Glomerular endothelial cell (primary cell): ENCODE measurements around the gene WDR45B. TPM values are rescaled to one million over a fixed set of nuclear protein-coding genes. Genes with fewer than 3 reads are reported as not detected.
A peak's percentile ranks its signal among the peaks of the same experiment; 100 is the strongest.
"Not testable (repeated sequence)": the region's sequence is repeated elsewhere in the genome, so short reads cannot be mapped to it uniquely, and the experiment has no call there.

ENCODE experiments used
- DNase-seq: peaks from one replicate; pipeline ENCODE4 v3.0.0-alpha.2; 2011; ENCODE audit warnings: low read depth, low spot score; ENCODE audit errors: extremely low read depth
- total RNA-seq: library from RNA; depleted of rRNA; stranded (reverse); fragments of >200 nt; gene quantifications from 2 replicates; pipeline ENCODE4 v1.2.3, GENCODE V29; 2015

WDR45B gene
- total RNA-seq, 1 donor from 2014 or later: 94.4 TPM

DNA sequence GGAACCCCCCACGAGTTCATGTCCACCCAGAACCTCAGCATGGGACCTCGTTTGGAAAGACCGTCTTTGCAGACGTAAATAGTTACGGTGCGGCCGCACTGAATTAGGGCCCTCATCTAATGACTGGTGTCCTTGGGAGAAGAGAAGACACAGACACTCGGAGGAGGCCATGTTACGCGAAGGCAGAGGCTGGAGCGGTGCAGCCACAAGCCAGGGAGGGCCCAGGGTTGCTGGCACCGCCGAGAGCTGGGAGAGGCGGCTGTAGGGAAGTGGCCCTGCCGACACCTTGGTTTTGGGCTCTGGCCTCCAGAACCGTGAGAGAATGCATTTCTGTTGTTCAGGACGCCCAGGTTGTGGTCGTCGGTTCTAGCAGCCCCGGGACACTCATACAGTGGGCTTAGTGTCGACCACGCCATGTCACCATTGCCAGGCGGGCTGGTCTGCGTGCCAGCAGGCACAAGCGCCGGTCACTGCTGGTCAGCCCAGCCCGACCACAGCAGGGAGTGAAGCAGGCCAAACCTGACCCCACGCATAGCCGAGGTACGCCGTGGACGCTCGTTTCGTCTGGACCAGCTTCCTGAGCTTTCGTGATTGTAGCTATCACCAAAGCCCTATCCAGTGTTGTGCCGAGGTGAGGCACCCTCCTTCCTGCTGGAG is 10.7 kb upstream of the WDR45B start:
- DNase-seq: no peak

- no peak for DNase-seq
These were observed 10.1 kb upstream of the WDR45B start for GRCh38 chr17:82658331-82658730.

DNA sequence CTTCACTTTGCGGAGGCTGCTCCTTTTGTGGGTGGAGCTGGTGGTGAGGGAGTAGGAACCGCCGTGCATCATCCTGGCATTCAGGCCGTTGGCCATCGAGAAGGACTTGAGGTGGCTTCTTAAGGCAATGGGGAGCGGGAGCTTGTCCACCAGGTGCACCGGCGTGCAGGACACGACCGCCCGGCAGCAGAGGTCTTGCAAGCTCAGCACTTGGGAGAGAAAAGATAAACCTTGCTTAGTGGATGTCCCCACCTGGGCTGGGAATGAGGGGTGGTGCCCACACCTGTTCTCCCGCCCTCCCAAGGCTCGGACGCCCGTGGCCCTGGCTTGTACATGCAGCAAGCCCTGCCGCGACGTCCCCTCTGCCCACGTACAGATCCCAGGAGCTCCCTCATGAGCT is 9.7 kb upstream of the WDR45B start:
- no peak for DNase-seq

DNA sequence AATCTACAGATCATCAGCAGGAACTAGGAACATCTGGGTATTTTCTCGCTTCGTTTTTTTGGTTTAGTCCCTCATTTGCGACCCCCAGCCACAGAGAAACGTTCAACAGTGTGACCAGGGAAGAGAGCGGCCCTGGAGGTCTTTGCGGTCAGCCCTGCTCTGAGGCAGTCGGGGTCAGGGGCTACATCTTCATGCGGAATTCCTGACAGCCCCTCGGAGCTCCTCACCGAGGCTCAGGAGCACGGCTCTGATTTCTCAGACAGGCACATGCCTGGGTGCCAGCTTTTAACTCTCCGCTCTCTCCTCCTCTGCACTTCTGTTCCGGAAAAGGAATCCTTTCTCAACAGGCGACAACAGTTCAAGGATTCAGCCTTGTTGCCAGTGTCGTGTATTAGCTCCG is 8.0 kb upstream of the WDR45B start:
- DNase-seq: no peak

DNA sequence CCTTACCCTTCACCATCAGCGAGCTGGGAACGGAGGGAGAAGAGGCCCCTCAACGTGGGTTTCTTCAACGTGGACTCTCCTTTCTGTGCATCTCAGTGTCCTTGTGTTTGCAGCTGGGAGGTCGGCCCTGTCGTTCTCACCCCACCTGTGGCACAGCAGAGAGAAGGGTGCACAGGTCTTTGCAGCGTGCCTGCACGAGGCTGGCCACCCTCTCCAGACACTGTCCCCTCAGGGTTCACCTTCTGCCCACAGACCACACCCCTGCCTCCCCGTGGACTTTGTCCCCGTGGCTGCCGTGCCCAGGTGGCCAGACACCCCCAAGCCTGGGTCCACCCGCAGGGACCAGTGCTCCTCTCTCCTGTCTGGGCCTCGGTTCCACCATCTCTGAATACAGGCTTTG is 7.3 kb upstream of the WDR45B start:
- DNase-seq: no peak

- DNase-seq: peak; percentile 57
These were observed 6.8 kb upstream of the WDR45B start for GRCh38 chr17:82655038-82655479.

DNA sequence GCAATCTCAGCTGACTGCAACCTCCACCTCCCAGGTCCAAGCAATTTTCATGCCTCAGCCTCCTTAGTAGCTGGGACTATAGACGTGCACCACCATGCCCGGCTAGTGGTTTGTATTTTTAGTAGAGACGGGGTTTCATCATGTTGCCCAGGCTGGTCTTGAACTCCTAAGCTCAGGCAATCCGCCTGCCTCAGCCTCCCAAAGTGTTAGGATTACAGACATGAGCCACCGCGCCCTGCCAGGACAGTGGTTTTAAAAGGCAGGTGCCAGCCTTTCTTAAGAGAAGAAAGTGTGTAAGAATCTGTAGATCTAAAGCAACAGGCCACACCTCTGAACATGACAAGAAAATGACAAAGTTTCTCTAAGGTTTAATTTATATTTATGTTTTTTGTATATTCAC is 6.4 kb upstream of the WDR45B start:
- not testable (repeated sequence) for DNase-seq

DNA sequence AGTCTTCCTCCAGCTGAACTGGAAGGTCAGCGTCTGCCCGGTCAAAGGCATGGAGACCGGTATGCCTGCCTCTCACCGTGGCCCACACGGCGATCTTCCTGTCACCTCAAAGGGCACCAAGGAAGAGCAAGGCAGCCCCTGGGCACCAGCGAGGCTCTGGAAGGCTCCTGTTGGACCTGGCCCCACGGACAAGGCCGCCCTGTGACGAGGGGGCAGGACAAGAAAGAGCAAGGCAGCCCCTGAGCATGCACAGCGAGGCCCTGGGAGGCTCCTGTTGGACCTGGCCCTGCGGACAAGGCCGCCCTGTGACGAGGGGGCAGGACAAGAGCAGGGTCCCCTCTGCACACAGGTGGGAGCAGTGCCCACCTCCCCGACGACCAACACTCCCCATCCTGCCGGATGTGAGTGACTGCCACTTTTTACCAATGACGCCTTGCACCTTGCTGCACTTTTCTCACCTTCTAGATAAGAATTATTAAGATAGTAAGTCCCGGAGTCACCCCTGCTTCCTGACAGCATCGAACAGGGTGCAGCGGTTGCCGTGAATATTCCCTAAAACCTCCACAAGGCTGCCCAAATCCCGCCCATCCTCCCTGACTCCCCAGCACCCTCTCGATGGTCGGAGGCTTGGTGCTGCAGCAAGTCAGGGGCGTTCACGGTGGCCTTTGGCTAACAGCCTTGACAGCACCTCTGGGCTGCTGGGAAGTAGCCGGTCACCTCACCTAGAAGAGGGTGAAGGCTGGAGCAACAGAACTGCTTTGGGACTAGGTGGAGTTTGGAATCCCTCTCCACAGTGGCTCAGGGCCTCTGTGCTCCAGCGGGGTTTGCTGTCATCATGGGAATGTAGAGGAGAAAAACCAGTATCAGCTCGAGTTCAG is 5.6 kb upstream of the WDR45B start:
- no peak for DNase-seq

DNA sequence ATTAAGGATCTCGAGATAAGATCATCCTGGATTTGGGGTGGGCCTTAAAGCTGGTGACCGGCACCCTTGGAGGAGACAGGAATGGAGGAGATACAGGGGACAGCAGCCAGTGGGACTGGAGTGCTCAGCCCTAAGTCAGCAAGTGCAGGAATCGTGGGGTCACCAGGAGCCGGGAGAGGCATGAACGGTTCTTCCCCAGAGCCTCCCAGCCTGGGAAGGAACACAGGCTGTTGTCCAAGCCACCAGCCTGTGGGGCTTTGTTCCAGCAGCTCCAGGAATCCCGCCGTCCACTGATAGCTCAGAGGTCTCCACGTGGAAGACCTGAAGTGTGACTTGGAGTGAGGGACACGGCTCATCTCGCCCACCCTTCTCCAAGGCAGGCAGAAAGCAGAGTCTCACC is 2.5 kb upstream of the WDR45B start:
- DNase-seq: no peak

- no peak for DNase-seq
These were observed 1.4 kb upstream of the WDR45B start for GRCh38 chr17:82649501-82650261.

DNA sequence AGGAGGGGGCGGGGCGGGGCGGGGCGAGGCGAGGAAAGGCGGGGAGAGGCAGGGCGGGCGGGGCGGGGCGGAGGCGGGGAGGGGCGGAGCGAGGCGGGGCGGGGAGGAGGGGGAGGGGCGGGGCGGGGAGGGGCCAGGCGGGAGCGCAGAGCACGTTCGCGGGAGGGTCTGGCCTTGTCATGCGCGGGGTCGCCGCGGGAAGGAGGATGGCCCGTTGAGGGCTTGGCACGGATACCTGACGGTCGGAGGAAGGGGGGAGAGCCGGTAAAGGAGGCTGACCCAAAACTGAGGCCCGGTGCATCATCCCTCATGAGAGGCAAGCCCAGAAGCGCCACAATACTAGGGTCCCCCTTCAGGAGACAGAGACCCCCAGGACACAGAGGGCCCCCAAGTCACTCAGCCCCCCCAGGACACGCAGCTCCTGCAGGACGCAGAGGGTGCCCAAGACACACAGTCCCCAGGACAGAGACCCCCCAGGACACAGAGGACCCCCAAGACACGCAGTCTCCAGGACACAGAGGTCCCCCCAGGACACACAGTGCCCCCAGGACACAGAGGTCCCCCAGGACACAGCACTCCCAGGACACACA is 593 bp upstream of the WDR45B start:
- DNase-seq: no peak

GRCh38 chr17:82647593-82648164 is 565 bp downstream of the WDR45B start:
- DNase-seq: no peak

DNA sequence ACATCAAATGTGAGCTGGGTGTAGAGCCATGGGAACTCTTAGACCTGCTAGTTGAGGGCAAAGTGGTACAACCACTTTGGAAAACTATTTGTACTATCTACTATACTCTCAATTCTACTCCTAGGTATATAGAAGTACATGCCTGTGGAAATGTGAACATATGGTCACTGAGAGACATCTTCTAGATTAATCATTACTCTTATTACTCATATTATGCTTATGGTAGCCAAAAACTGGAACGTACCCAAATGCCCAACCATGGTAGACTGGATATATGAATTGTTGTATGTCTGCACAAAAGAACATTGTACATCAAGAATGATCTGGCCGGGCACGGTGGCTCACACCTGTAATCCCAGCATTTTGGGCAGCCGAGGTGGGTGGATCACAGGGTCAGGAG is 2.7 kb downstream of the WDR45B start:
- no peak for DNase-seq

DNA sequence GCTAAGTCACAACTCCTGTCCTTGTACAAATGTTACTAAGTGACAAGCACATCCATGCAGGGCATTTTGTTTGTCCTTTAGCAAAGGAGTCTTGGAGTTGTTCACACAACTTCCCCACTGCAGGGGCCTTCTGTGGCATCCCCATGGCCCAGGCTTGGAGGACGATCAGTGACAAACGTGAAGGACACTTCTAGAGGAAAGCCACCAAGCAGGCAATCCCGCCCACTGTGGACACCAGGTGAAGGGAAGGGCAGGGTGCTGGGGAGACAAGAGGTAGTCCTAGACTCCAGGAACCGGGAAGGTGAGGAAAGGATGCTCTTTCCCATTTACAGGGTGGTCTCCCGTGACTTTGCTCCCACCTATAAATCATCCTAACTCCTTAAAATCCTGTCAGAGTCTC is 4.1 kb downstream of the WDR45B start:
- no peak for DNase-seq

DNA sequence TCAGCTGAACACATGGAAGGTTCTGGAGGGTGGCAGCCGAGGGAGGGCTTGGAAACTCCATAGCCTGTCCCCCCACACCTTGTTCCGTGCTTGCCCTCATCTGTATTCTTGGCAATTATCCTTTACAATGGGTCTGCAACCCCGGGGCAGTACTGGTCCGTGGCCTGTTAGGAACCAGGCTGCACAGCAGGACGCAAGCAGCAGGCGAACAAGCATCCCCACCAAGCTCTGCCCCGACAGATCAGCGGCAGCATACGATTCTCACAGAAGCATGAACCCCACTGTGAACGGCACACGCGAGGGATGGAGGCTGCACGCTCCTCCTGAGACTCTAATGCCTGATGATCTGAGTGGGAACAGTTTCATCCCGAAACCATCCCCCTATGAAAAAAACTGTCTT is 6.2 kb downstream of the WDR45B start:
- no peak for DNase-seq

GRCh38 chr17:82640036-82640435 is 8.2 kb downstream of the WDR45B start:
- no peak for DNase-seq

DNA sequence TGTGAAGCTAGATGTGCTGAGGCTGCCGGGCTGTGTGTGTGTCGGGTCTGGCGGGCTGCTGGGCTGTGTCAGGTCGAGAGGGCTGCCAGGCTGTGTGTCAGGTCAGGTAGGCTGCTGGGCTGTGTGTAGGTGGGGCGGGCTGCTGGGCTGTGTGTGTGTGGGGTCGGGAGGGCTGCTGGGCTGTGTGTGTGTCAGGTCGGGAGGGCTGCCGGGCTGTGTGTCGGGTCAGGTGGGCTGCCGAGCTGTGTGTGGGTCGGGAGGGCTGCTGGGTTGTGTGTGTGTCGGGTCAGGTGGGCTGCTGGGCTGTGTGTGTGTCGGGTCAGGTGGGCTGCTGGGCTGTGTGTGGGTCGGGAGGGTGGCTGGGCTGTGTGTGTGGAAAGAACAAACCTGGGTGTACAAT is 8.6 kb downstream of the WDR45B start:
- DNase-seq: no peak

DNA sequence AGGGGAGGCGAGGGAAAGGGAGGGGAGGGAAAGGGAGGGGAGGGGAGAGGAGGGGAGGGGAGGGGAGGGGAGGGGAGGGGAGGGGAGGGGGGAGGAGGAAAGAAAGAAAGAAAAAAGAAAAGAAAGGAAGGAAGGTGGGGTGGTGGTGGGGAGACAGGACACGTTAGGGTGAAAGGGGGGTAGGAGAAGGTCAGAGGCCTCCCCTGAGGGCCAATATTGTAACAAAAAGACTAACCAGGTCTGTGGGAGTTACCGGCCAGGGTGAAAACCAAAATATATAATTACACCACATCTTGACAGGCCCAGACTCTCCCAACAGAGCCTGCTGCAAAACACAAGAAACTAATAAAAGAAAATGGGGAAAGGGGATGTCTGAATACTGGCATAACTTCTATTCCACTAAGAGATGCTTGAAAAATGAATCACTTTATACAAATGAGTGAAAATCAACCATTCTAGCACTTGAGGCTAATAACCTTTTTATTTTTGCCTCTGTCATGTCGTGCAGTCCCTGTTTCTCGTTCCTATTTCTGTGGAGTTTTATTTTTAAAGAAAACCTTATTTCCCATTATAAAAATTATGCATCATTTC is 10.0 kb downstream of the WDR45B start:
- DNase-seq: no peak

GRCh38 chr17:82636626-82637598 is 11.3 kb downstream of the WDR45B start:
- no peak for DNase-seq
